ENCODE results near the gene DYNAP.

GRCh38 chr18:54641734-54642133, 50.7 kb downstream of the DYNAP start:
- no peak for TF ChIP-seq CTCF (IDR thresholded peaks at IDR 0.05 in 4 of 5, conservative IDR thresholded peaks at IDR 0.05 in 1 of 5)
- TF ChIP-seq POLR2A (IDR thresholded peaks at IDR 0.05) = no peak
